Superior temporal gyrus (tissue), 1 donor: Measurements from ENCODE around the gene PRSS27.

Source experiments
- DNase-seq: peaks from one replicate; pipeline ENCODE4 v3.0.0-alpha.2; 2016; ENCODE audit errors: extremely low spot score

PRSS27 gene

DNA sequence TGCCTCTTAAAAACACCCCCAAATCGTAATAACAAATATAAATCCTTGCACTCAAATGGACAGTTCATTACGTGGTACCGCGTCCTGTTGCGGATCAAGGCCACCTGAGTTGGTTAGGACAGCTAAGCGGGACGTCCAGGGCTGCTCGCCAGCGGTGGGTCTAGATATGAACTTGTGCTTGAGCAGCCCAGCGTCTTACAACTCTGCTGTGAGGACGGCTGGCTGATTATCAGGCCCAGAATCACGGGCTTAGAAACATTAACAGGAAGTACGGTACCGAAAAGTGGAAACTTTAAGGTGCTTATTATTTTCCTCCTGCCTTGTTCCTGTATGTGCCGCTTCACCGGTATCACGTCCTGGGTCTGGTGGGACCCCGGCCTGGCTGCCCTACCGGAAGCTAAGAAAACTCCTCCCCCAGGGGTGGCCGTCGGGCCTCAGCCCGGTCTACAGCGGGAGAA, 31.6 kb upstream of the PRSS27 start:
- no peak for DNase-seq

DNA sequence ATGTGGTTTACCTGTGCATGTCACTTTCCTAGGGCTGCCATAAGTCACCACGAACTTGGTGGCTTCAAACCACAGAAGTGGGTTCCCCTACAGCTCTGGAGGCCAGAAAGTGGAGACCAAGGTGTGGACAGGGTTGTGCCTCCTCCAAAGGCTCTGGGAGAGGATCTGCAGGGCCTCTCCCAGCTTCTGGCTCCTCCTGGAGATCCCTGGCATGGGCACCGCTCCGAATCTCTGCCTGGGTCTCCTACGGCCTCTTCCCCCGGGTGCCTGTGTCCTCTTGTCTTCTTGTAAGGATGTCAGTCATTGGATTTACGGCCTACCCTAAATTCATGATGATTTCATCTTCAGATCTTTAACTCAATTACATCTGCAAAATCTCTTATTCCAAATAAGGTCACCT, 29.9 kb upstream of the PRSS27 start:
- no peak for DNase-seq

DNA sequence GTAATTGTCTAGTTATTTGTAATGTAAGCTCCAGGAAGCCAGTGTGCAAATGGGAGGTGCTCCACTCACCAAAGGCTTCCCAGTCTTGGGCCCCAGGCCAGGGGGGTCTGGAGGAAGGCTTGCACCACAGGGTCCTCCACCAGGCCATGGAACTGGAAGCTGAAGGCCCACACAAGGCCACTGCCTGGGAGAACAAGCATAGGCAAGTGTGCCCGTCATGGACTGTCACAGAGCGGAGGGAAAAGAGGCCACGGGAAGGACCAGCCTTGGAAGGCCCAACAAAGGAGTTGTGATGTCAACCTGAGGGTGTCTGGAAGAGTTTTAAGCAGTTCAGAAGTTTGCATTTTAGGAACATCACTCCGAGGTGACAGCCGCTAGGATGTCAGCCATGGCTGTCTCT, 29.5 kb upstream of the PRSS27 start:
- no peak for DNase-seq

DNA sequence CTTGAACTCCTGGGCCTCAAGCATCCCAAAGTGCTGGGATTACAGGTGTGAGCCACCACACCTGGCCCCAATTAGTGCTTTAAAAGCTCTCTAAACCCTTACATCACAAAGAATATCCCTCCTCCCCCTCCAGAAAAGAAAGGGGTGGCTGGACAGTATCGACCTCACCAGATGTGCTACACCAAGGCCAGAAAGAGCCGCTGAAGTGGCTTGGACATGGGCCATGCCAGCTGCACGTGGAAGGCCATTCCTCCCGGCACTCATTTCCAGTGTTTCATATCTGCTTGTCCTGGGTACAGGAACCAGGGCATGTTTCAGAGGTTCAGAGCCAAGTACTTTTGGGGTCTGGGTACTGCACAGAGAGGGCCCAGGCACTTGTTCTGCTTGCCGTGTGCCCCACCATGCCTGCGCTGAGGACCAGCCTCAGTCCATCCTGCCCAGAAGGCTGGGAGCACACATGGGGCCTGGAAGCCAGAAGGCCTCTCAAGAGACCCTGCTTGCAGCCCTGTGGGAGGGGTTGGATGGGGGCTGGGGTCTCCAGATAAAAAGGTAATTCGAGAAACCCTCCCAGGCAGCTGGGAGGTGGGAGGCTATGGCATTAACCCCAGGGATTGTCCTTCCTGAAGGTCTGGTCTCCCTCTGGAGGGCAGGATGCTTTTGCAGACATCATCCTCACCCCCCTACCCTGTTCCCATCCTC, 28.9 kb upstream of the PRSS27 start:
- no peak for DNase-seq

- no peak for DNase-seq
Measured at GRCh38 chr16:2745961-2746360, 25.9 kb upstream of the PRSS27 start.

GRCh38 chr16:2745116-2745890, 25.3 kb upstream of the PRSS27 start:
- no peak for DNase-seq

GRCh38 chr16:2744711-2745110, 24.7 kb upstream of the PRSS27 start:
- DNase-seq = no peak

DNA sequence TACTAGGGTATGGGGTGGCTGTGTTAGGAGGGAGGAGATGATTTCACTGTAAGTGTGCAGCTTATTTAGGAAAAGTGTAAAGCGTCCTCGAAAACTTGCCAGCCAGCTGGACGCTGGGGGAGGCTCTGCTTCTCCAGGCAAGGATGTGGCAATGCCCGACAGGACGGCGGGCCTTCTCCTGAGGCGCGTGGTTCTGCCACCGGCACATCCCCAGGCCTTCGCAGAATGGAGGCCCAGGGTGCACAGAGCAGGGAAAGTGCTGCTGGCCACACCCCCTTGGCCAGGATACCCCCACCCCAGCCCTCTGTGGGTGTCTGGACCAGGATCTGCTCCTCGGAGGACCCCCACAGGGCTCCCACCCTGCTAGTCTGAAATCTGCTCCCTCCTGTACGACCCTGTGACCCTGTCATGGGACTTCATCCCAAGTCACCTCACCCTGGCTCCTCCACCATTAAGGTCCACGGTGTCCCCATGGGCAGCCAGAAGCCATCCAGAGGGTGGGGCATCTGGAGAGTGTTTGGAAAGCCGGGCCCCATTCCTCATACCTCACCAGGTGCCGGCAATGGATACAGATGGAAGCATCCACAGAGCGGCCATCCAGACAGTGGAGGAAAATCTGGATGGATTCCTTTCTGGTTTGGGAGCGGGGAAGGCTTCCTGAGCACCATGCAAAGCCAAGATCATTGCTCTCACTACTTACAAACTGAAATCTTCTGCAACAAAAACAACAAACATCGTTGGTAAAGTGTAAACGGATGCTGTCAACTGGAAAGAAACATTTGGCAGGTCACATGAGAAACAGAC, 23.2 kb upstream of the PRSS27 start:
- no peak for DNase-seq

DNA sequence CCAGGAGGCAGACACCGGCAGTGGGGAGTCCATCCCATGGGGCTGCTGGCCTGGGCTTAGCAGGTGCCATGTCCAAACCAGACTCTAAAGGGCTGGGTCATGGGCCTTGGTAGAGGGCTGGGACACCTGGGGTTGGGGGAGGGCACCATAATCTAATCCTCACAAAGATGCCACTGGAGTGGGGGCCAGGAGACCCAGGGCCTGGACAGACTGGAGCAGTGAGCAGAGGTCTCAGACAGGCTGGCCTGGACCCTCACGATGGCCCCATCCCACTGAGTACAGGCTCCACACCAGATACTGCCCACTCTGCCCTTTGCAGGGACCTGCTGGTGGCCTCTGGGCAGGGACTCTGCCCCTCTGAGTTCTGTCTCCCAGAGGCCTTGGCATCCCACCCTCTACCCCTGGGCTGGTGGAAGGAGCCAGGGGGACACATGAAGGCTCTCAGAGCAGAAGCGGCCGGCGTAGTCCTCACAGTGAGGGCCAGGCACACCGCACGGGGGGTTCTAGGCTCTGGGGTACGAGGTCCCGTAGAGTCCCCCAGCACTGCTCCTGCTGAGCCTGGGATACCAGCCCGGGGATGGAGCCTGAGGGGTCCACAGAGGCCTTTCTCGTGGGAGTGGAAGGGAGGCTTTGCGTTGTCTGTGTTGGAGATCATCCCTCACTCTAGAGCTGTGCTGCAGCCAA, 22.4 kb upstream of the PRSS27 start:
- no peak for DNase-seq

- DNase-seq = no peak
Measured at GRCh38 chr16:2741168-2741567, 21.1 kb upstream of the PRSS27 start.

DNA sequence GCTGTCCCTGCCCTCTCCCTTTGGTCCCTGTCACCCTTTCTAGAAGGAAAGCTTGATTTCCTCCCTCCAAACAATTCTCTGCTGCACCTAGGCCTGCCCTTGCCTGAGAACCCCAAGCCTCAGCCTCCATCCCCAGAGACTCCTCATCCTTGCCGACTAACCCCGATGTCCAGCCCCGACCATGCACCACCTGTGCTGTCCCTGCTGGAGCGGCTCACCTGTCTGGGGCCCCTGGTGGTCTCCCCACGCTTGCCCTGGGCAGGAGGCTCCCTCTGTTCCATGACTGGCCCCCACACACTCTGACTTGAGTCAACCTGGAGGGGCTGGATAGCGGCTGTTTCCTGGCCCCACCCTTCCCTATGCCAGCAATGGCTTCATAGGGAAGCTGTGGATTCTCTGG, 20.5 kb upstream of the PRSS27 start:
- DNase-seq = no peak

DNA sequence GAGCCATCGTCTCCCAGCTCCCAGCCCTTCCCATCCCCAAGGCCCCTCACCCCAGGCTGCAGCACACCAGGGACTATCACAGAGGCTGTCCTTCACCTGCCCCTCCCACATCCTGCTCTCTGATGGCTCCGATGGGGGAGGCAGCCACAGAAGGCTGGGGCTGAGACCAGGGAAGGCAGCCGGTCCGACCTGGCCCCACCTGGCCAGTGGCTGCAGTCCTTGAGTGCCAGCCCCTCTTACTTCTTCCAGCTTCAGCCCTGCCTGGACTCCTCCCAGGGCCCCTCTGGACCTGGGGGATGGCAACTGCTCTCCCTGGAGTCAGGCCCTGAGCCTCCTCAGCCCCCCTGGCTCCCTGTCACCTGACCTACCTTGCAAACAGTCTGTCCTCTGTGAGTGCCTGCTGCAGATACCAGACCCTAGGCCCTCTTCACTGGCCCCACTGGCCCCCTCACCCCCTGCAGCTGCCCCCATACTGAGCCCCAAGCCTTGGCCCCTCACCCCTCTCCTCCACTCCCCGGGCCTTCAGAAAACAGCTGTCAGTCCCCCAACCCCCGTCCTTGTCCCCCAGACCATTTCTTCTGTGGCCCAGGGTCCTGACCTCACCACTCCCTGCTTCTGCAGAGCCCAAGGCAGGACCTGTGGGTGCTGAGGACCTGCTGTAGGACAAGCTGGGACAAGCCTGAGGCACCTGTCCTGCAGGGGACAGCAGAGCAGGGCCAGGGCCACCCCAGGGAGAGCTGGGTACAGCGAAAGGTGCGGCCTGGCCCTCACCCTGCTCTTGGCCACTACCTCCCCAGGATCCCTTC, 19.8 kb upstream of the PRSS27 start:
- no peak for DNase-seq

DNA sequence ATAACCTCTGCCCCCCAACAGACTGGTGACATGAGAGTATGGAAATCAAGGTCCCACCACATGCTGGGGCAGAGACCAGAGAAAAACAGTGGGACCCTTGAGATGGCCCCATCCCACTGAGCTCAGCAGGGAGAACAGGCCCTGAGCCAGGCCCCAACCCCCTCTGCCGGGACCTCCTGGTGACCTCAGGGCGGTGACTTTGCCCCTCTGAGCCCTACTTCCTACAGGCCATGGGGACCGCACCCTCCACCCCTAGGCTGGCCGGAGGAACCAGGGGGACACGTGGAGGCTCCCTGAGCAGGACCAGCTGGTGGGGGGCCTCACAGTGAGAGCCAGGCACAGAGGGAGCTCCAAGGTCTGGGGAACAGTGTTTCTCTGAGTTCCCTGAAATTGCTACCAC, 18.6 kb upstream of the PRSS27 start:
- DNase-seq = no peak

DNA sequence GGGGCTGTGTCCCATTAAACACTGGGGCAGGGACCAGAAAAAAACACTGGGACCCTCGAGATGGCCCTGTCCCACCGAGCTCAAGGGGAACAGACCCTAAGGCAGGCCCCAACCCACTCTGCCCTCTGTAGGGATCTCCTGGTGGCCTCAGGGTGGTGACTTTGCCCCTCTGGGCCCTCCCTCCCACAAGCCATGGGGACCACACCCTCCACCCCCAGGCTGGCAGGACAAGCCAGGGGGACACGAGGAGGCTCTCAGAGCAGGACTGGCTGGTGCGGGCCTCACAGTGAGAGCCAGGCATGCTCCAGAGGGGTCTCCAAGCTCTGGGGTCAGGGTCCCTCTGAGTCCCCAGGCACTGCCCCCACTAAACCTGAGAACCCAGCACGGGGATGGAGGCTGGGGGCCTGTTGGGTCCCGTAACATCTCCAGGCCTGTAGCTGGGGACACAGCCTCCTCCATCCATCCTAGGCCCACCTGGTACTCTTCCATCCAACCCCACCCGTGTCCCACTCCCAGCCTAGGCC, 17.9 kb upstream of the PRSS27 start:
- no peak for DNase-seq

DNA sequence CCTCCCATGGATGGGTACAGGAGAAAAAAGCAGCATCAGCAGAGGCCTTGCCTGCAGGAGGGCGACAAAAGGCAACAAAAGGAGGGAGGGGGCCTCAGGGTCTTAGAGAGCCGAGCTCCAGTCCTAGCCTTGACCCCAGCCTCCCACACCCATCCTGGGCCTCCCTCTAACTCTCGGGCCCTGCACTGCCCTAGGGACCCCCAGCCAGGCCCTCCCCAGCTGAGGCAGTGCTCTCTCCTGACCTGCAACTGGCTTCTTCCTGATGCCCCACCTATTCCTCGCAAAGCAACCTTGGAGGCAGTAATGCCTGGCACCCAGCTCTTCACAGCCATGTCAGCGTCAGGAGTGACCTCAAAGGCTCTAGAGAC, 17.2 kb upstream of the PRSS27 start:
- DNase-seq = no peak

- DNase-seq = no peak
Measured at GRCh38 chr16:2736476-2737237, 16.6 kb upstream of the PRSS27 start.

GRCh38 chr16:2734844-2735515, 15.0 kb upstream of the PRSS27 start:
- DNase-seq = no peak

DNA sequence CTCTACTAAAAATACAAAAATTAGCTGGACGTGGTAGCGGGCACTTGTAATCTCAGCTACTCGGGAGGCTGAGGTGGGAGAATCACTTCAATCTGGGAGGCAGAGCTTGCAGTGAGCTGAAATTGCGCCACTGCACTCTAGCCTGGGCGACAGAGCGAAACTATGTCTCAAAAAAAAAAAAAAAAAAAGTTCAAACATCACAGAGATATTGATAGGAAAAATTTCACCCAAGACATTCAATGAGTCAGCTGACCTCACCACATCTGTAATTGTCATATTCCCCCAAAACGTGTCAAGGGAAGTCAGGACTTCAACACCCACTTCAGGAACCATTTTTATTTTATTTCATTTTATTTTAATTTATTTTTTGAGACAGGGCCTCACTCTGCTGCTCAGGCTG, 8.0 kb upstream of the PRSS27 start:
- no peak for DNase-seq

DNA sequence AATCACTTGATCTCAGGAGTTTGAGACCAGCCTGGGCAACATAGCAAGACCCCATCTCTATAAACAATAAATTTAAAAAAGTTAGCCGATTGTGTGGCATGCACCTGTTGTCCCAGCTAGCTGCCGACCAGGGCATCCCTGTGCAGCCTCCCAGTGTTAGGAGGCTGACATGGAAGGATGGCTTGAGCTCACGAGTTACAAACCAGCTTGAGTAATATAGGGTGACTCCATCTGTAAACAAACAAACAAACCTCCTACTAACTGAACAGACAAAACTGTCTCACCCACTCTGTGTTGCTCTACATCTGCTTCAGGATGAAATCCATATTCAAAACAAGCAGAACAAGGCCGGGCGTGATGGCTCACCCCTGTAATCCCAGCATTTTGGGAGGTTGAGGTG, 6.9 kb upstream of the PRSS27 start:
- DNase-seq = no peak
